Skeletal muscle cell (primary cell): ENCODE results near the gene CCL4.
"Not testable (repeated sequence)": the region's sequence is repeated elsewhere in the genome, so short reads cannot be mapped to it uniquely, and the experiment has no call there.

Experiments
- DNase-seq: peaks from one replicate; pipeline ENCODE4 v3.0.0-alpha.2; 2010; ENCODE audit warnings: low read depth
- H3K4me3 ChIP-seq: 2 replicates; pipeline ENCODE4 v1.5.1; 2011; ENCODE audit warnings: low read depth, mild to moderate bottlenecking, control low read depth, low read length, moderate library complexity

The CCL4 gene

GRCh38 chr17:36113131-36113530, 9.5 kb downstream of the CCL4 start:
- not testable (repeated sequence) for DNase-seq, H3K4me3 ChIP-seq

- DNase-seq = not testable (repeated sequence)
These were observed 11.5 kb downstream of the CCL4 start for GRCh38 chr17:36114971-36115648.

GRCh38 chr17:36115649-36115977, 12.0 kb downstream of the CCL4 start:
- DNase-seq, H3K4me3 ChIP-seq: not testable (repeated sequence)

More at GRCh38 chr17:36114971-36115648, 11.5 kb downstream of the CCL4 start:
- not testable (repeated sequence) for H3K4me3 ChIP-seq

GRCh38 chr17:36117505-36118382, 14.1 kb downstream of the CCL4 start:
- no peak for DNase-seq
- H3K4me3 ChIP-seq = no peak overlapping the region

- no peak for DNase-seq
- no peak overlapping the region for H3K4me3 ChIP-seq
These were observed 15.1 kb downstream of the CCL4 start for GRCh38 chr17:36118477-36119353.

- no peak overlapping the region for H3K4me3 ChIP-seq
- no peak for DNase-seq
These were observed 16.6 kb downstream of the CCL4 start for GRCh38 chr17:36120221-36120620.

GRCh38 chr17:36121099-36121498, 17.5 kb downstream of the CCL4 start:
- not testable (repeated sequence) for H3K4me3 ChIP-seq, DNase-seq

GRCh38 chr17:36123431-36123830, 19.8 kb downstream of the CCL4 start:
- DNase-seq = no peak
- H3K4me3 ChIP-seq = no peak overlapping the region

- no peak overlapping the region for H3K4me3 ChIP-seq
- DNase-seq = no peak
These were observed 21.5 kb downstream of the CCL4 start for GRCh38 chr17:36124879-36125824.

- DNase-seq = no peak
- H3K4me3 ChIP-seq = no peak overlapping the region
These were observed 23.7 kb downstream of the CCL4 start for GRCh38 chr17:36127199-36127893.

GRCh38 chr17:36127911-36128310, 24.3 kb downstream of the CCL4 start:
- DNase-seq = no peak
- H3K4me3 ChIP-seq = no peak overlapping the region

GRCh38 chr17:36128411-36128978, 24.9 kb downstream of the CCL4 start:
- no peak for DNase-seq
- no peak overlapping the region for H3K4me3 ChIP-seq

- no peak overlapping the region for H3K4me3 ChIP-seq
- no peak for DNase-seq
These were observed 26.0 kb downstream of the CCL4 start for GRCh38 chr17:36129616-36130015.

- no peak overlapping the region for H3K4me3 ChIP-seq
- DNase-seq = no peak
These were observed 26.7 kb downstream of the CCL4 start for GRCh38 chr17:36130346-36130745.

- no peak overlapping the region for H3K4me3 ChIP-seq
- DNase-seq = no peak
These were observed 27.8 kb downstream of the CCL4 start for GRCh38 chr17:36131421-36131820.

- DNase-seq = no peak
These were observed 28.3 kb downstream of the CCL4 start for GRCh38 chr17:36131931-36132330.

GRCh38 chr17:36132421-36132831, 28.8 kb downstream of the CCL4 start:
- no peak for DNase-seq

More at GRCh38 chr17:36131931-36132330, 28.3 kb downstream of the CCL4 start:
- H3K4me3 ChIP-seq = no peak overlapping the region

More at GRCh38 chr17:36132421-36132831, 28.8 kb downstream of the CCL4 start:
- no peak overlapping the region for H3K4me3 ChIP-seq
